ENCODE data around the gene GADD45G. TPM values are rescaled to one million over a fixed set of nuclear protein-coding genes. Genes with fewer than 3 reads are reported as not detected.

Gene GADD45G
- total RNA-seq, 1 experiment from 2014 or later, result 10.6 TPM

- POLR2A ChIA-PET, result interaction anchor here (1.2 to 2.4 kb wide), 2 partner anchors 15 to 19 kb away, joined by 3 to 11 read pairs; partner anchors contain the start of gene GADD45G
- Mint-ChIP-seq H3K27ac (no peak overlapping the region), H3K9me3 (no peaks in the 10 kb centered on the region), H3K4me3 (no peak overlapping the region), H3K36me3 (no peaks in the 10 kb centered on the region), H3K4me1 (peaks cover 26% of the 10 kb centered on the region), H3K27me3 (ENCODE audit: low read depth) (no peaks in the 10 kb centered on the region; the same call in 1 of the 2 replicates)
- CTCF ChIA-PET, result interaction anchor here (0.8 to 5.4 kb wide), 7 partner anchors 11 to 114 kb away, joined by 3 to 46 read pairs (median 3); partner anchors contain the start of gene GADD45G
- DNase-seq (ENCODE audit: low spot score) (no peak), ATAC-seq (no peak)
- TF ChIP-seq ZNF671 (CRISPR knock-in tag; IDR thresholded peaks at IDR 0.05) (no peak), USF1 (CRISPR knock-in tag; IDR thresholded peaks at IDR 0.05) (no peak), ZBTB21 (CRISPR knock-in tag; IDR thresholded peaks at IDR 0.05; ENCODE audit: borderline replicate concordance) (no peak), NFATC4 (CRISPR knock-in tag; IDR thresholded peaks at IDR 0.05) (no peak), JUN (CRISPR knock-in tag; IDR thresholded peaks at IDR 0.05) (no peak), ERG (CRISPR knock-in tag; IDR thresholded peaks at IDR 0.05) (no peak), ATF1 (CRISPR knock-in tag; IDR thresholded peaks at IDR 0.05) (no peak), TP53 (CRISPR knock-in tag; IDR thresholded peaks at IDR 0.05) (no peak)
- TF ChIP-seq, protein P1, sequence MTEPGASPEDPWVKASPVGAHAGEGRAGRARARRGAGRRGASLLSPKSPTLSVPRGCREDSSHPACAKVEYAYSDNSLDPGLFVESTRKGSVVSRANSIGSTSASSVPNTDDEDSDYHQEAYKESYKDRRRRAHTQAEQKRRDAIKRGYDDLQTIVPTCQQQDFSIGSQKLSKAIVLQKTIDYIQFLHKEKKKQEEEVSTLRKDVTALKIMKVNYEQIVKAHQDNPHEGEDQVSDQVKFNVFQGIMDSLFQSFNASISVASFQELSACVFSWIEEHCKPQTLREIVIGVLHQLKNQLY (CRISPR knock-in tag; IDR thresholded peaks at IDR 0.05), result no peak
Observed at GRCh38 chr9:89623925-89624420, 19.2 kb downstream of the GADD45G start.

- DNase-seq (ENCODE audit: low spot score) (no peak), ATAC-seq (no peak)
- Mint-ChIP-seq H3K36me3 (no peaks in the 10 kb centered on the region), H3K4me3 (no peak overlapping the region), H3K27ac (no peak overlapping the region), H3K27me3 (ENCODE audit: low read depth) (no peaks in the 10 kb centered on the region; the same call in 1 of the 2 replicates), H3K9me3 (no peaks in the 10 kb centered on the region), H3K4me1 (peaks cover 15% of the 10 kb centered on the region)
- ChIA-PET POLR2A (interaction anchor here (1.2 to 2.4 kb wide), 2 partner anchors 21 kb away, joined by 6 to 11 read pairs; partner anchors contain the start of gene GADD45G), CTCF (interaction anchor here (2.5 kb wide), 1 partner anchor 23 kb away, joined by 14 read pairs; no protein-coding TSS in a partner anchor)
- no peak for TF ChIP-seq E2F1 (CRISPR knock-in tag; IDR thresholded peaks at IDR 0.05)
- TF ChIP-seq CBFB (CRISPR knock-in tag; IDR thresholded peaks at IDR 0.05; ENCODE audit: low read depth), result no peak
- no peak for TF ChIP-seq ZNF396 (CRISPR knock-in tag; IDR thresholded peaks at IDR 0.05; ENCODE audit: borderline replicate concordance)
- TF ChIP-seq TEAD4 (CRISPR knock-in tag; IDR thresholded peaks at IDR 0.05), result no peak
- TF ChIP-seq, protein P2, sequence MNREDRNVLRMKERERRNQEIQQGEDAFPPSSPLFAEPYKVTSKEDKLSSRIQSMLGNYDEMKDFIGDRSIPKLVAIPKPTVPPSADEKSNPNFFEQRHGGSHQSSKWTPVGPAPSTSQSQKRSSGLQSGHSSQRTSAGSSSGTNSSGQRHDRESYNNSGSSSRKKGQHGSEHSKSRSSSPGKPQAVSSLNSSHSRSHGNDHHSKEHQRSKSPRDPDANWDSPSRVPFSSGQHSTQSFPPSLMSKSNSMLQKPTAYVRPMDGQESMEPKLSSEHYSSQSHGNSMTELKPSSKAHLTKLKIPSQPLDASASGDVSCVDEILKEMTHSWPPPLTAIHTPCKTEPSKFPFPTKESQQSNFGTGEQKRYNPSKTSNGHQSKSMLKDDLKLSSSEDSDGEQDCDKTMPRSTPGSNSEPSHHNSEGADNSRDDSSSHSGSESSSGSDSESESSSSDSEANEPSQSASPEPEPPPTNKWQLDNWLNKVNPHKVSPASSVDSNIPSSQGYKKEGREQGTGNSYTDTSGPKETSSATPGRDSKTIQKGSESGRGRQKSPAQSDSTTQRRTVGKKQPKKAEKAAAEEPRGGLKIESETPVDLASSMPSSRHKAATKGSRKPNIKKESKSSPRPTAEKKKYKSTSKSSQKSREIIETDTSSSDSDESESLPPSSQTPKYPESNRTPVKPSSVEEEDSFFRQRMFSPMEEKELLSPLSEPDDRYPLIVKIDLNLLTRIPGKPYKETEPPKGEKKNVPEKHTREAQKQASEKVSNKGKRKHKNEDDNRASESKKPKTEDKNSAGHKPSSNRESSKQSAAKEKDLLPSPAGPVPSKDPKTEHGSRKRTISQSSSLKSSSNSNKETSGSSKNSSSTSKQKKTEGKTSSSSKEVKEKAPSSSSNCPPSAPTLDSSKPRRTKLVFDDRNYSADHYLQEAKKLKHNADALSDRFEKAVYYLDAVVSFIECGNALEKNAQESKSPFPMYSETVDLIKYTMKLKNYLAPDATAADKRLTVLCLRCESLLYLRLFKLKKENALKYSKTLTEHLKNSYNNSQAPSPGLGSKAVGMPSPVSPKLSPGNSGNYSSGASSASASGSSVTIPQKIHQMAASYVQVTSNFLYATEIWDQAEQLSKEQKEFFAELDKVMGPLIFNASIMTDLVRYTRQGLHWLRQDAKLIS (CRISPR knock-in tag; IDR thresholded peaks at IDR 0.05; ENCODE audit: borderline replicate concordance), result no peak
- no peak for TF ChIP-seq ZBTB21 (CRISPR knock-in tag; IDR thresholded peaks at IDR 0.05; ENCODE audit: borderline replicate concordance)
- TF ChIP-seq, protein P3, sequence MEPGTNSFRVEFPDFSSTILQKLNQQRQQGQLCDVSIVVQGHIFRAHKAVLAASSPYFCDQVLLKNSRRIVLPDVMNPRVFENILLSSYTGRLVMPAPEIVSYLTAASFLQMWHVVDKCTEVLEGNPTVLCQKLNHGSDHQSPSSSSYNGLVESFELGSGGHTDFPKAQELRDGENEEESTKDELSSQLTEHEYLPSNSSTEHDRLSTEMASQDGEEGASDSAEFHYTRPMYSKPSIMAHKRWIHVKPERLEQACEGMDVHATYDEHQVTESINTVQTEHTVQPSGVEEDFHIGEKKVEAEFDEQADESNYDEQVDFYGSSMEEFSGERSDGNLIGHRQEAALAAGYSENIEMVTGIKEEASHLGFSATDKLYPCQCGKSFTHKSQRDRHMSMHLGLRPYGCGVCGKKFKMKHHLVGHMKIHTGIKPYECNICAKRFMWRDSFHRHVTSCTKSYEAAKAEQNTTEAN (CRISPR knock-in tag; IDR thresholded peaks at IDR 0.05), result no peak
- TF ChIP-seq FOXP1 (CRISPR knock-in tag; IDR thresholded peaks at IDR 0.05; ENCODE audit: borderline replicate concordance), result no peak
- TF ChIP-seq CREB1 (CRISPR knock-in tag; IDR thresholded peaks at IDR 0.05), result no peak
- TF ChIP-seq NR3C1 (CRISPR knock-in tag; conservative IDR thresholded peaks at IDR 0.05; ENCODE audit: low read depth), result no peak
- TF ChIP-seq ZNF121 (CRISPR knock-in tag; IDR thresholded peaks at IDR 0.05), result no peak
- no peak for TF ChIP-seq NFE2L1 (CRISPR knock-in tag; IDR thresholded peaks at IDR 0.05)
- TF ChIP-seq ZNF138 (CRISPR knock-in tag; conservative IDR thresholded peaks at IDR 0.05), result no peak
- TF ChIP-seq ATF2 (CRISPR knock-in tag; IDR thresholded peaks at IDR 0.05; ENCODE audit: borderline replicate concordance, low read depth), result no peak
- TF ChIP-seq ELF4 (CRISPR knock-in tag; IDR thresholded peaks at IDR 0.05; ENCODE audit: low read depth), result no peak
Observed at GRCh38 chr9:89625721-89626687, 21.2 kb downstream of the GADD45G start.
